Measurements from ENCODE around the gene ZNF888.

ZNF888 gene

GRCh38 chr19:52898101-52898500 is 25.1 kb downstream of the ZNF888 start:
- Histone ChIP-seq H3K4ac (ENCODE audit: low read length) (no peak overlapping the region), H2BK15ac (ENCODE audit: low read length) (no peak overlapping the region), H4K8ac (ENCODE audit: low read depth, low read length) (no peak overlapping the region), H3K23ac (ENCODE audit: low read depth, low read length, poor library complexity) (no peak overlapping the region), H3K27ac (replicated peaks; ENCODE audit: low read length) (peak overlapping the region; percentile 73), H2AK5ac (ENCODE audit: low read depth, low read length) (no peak overlapping the region), H3K27me3 (ENCODE audit: control insufficient read depth in 3 of 3, insufficient read depth in 3 of 3, low read depth in 1 of 3, low read length in 3 of 3) (no peaks in the 10 kb centered on the region), H3K79me1 (ENCODE audit: low read depth, low read length) (peaks cover 4% of the 10 kb centered on the region), H3K18ac (ENCODE audit: low read length) (peak overlapping the region; percentile 23), H2BK5ac (ENCODE audit: low read length) (peak overlapping the region; percentile 19), H3K4me3 (ENCODE audit: low read length in 2 of 2) (peak overlapping the region in 1 of 2 donors; percentile 82), H2BK12ac (ENCODE audit: low read length) (no peak overlapping the region), H4K91ac (ENCODE audit: low read depth, low read length, poor library complexity) (no peak overlapping the region), H3K4me1 (ENCODE audit: control insufficient read depth in 2 of 2, insufficient read depth in 1 of 2, low read depth in 1 of 2, low read length in 2 of 2) (no peaks in the 10 kb centered on the region), H3K4me2 (ENCODE audit: insufficient read depth, low read length, poor library complexity, severe bottlenecking) (no peak overlapping the region), H2BK120ac (ENCODE audit: low read depth, low read length) (no peak overlapping the region), H2AFZ (ENCODE audit: low read length) (peak overlapping the region; percentile 95), H3K14ac (ENCODE audit: low read length) (no peak overlapping the region), H3K36me3 (replicated peaks in 1 of 2; ENCODE audit: control insufficient read depth in 2 of 2, insufficient read depth in 2 of 2, low read length in 2 of 2) (peaks cover 4 to 26% of the 10 kb centered on the region in 2 donors), H3K9ac (ENCODE audit: low read depth, low read length, poor library complexity) (no peak overlapping the region), H3K9me3 (replicated peaks in 1 of 2; ENCODE audit: control insufficient read depth in 2 of 2, insufficient read depth in 1 of 2, low read depth in 1 of 2, low read length in 2 of 2) (peaks cover 0 to 35% of the 10 kb centered on the region in 2 donors)
- WGBS, 2 donors (ENCODE audit: extremely low coverage in 2 of 2, insufficient read length in 2 of 2, insufficient replicate concordance in 1 of 2), result no CpG with 5 or more reads among the region's 15 CpGs
- no peak for DNase-seq (ENCODE audit: low spot score)

GRCh38 chr19:52897138-52897935 is 25.9 kb downstream of the ZNF888 start, which contains the start of gene ZNF320:
TSS of gene ZNF320 (minus strand) at chr19:52897635. CDS start at chr19:52890255, 7,380 bp downstream.
- Histone ChIP-seq H2AK5ac (ENCODE audit: low read depth, low read length) (no peak within 1 kb of the TSS), H3K9ac (ENCODE audit: low read depth, low read length, poor library complexity) (peak within 1 kb of the TSS; percentile 92), H4K91ac (ENCODE audit: low read depth, low read length, poor library complexity) (no peak within 1 kb of the TSS), H2BK5ac (ENCODE audit: low read length) (peak within 1 kb of the TSS; percentile 19), H3K4me3 (ENCODE audit: low read length in 2 of 2) (peak within 1 kb of the TSS; percentile 82 to 85), H3K36me3 (replicated peaks in 1 of 2; ENCODE audit: control insufficient read depth in 2 of 2, insufficient read depth in 2 of 2, low read length in 2 of 2) (peaks cover 4 to 33% of the 10 kb centered on the region in 2 donors), H3K4ac (ENCODE audit: low read length) (no peak within 1 kb of the TSS), H3K27ac (replicated peaks; ENCODE audit: low read length) (peak within 1 kb of the TSS; percentile 95), H3K27me3 (ENCODE audit: control insufficient read depth in 3 of 3, insufficient read depth in 3 of 3, low read depth in 1 of 3, low read length in 3 of 3) (no peaks in the 10 kb centered on the region), H3K4me1 (ENCODE audit: control insufficient read depth in 2 of 2, insufficient read depth in 1 of 2, low read depth in 1 of 2, low read length in 2 of 2) (no peaks in the 10 kb centered on the region), H3K14ac (ENCODE audit: low read length) (no peak within 1 kb of the TSS), H3K79me1 (ENCODE audit: low read depth, low read length) (peaks cover 4% of the 10 kb centered on the region), H3K9me3 (replicated peaks in 1 of 2; ENCODE audit: control insufficient read depth in 2 of 2, insufficient read depth in 1 of 2, low read depth in 1 of 2, low read length in 2 of 2) (peaks cover 0 to 35% of the 10 kb centered on the region in 2 donors), H4K8ac (ENCODE audit: low read depth, low read length) (no peak within 1 kb of the TSS), H2BK120ac (ENCODE audit: low read depth, low read length) (no peak within 1 kb of the TSS), H2BK15ac (ENCODE audit: low read length) (peak within 1 kb of the TSS; percentile 7), H3K23ac (ENCODE audit: low read depth, low read length, poor library complexity) (no peak within 1 kb of the TSS), H2BK12ac (ENCODE audit: low read length) (no peak within 1 kb of the TSS), H3K18ac (ENCODE audit: low read length) (peak within 1 kb of the TSS; percentile 87), H2AFZ (ENCODE audit: low read length) (peak within 1 kb of the TSS; percentile 95), H3K4me2 (ENCODE audit: insufficient read depth, low read length, poor library complexity, severe bottlenecking) (peak within 1 kb of the TSS; percentile 85)
- peak; percentile 91 for DNase-seq (ENCODE audit: low spot score)
- WGBS, 2 donors (ENCODE audit: extremely low coverage in 2 of 2, insufficient read length in 2 of 2, insufficient replicate concordance in 1 of 2), result no CpG with 5 or more reads among the region's 56 CpGs

- no CpG with 5 or more reads among the region's 24 CpGs for WGBS, 2 donors (ENCODE audit: extremely low coverage in 2 of 2, insufficient read length in 2 of 2, insufficient replicate concordance in 1 of 2)
- H3K4me2 ChIP-seq (ENCODE audit: insufficient read depth, low read length, poor library complexity, severe bottlenecking), result peak overlapping the region; percentile 85
- H4K8ac ChIP-seq (ENCODE audit: low read depth, low read length), result no peak overlapping the region
- peak overlapping the region; percentile 82 to 85 for H3K4me3 ChIP-seq (ENCODE audit: low read length in 2 of 2)
- no peak overlapping the region for H3K4ac ChIP-seq (ENCODE audit: low read length)
- peak overlapping the region; percentile 95 for H3K27ac ChIP-seq (replicated peaks; ENCODE audit: low read length)
- H3K36me3 ChIP-seq (replicated peaks in 1 of 2; ENCODE audit: control insufficient read depth in 2 of 2, insufficient read depth in 2 of 2, low read length in 2 of 2), result peaks cover 4 to 41% of the 10 kb centered on the region in 2 donors
- peak overlapping the region; percentile 92 for H3K9ac ChIP-seq (ENCODE audit: low read depth, low read length, poor library complexity)
- no peaks in the 10 kb centered on the region for H3K4me1 ChIP-seq (ENCODE audit: control insufficient read depth in 2 of 2, insufficient read depth in 1 of 2, low read depth in 1 of 2, low read length in 2 of 2)
- no peak overlapping the region for H4K91ac ChIP-seq (ENCODE audit: low read depth, low read length, poor library complexity)
- no peaks in the 10 kb centered on the region for H3K27me3 ChIP-seq (ENCODE audit: control insufficient read depth in 3 of 3, insufficient read depth in 3 of 3, low read depth in 1 of 3, low read length in 3 of 3)
- peak overlapping the region; percentile 95 for H2AFZ ChIP-seq (ENCODE audit: low read length)
- DNase-seq (ENCODE audit: low spot score), result peak; percentile 2
- peaks cover 0 to 35% of the 10 kb centered on the region in 2 donors for H3K9me3 ChIP-seq (replicated peaks in 1 of 2; ENCODE audit: control insufficient read depth in 2 of 2, insufficient read depth in 1 of 2, low read depth in 1 of 2, low read length in 2 of 2)
- H3K18ac ChIP-seq (ENCODE audit: low read length), result peak overlapping the region; percentile 87
- peak overlapping the region; percentile 19 for H2BK5ac ChIP-seq (ENCODE audit: low read length)
- H3K79me1 ChIP-seq (ENCODE audit: low read depth, low read length), result peaks cover 4% of the 10 kb centered on the region
- H2BK120ac ChIP-seq (ENCODE audit: low read depth, low read length), result no peak overlapping the region
- H2BK15ac ChIP-seq (ENCODE audit: low read length), result peak overlapping the region; percentile 7
- no peak overlapping the region for H2AK5ac ChIP-seq (ENCODE audit: low read depth, low read length)
- H2BK12ac ChIP-seq (ENCODE audit: low read length), result no peak overlapping the region
- H3K14ac ChIP-seq (ENCODE audit: low read length), result no peak overlapping the region
- H3K23ac ChIP-seq (ENCODE audit: low read depth, low read length, poor library complexity), result no peak overlapping the region
These were observed 26.6 kb downstream of the ZNF888 start for GRCh38 chr19:52896431-52897137.

- H2BK5ac ChIP-seq (ENCODE audit: low read length), result no peak overlapping the region
- peaks cover 0 to 53% of the 10 kb centered on the region in 2 donors for H3K9me3 ChIP-seq (replicated peaks in 1 of 2; ENCODE audit: control insufficient read depth in 2 of 2, insufficient read depth in 1 of 2, low read depth in 1 of 2, low read length in 2 of 2)
- H3K23ac ChIP-seq (ENCODE audit: low read depth, low read length, poor library complexity), result no peak overlapping the region
- H3K4me2 ChIP-seq (ENCODE audit: insufficient read depth, low read length, poor library complexity, severe bottlenecking), result no peak overlapping the region
- H2BK120ac ChIP-seq (ENCODE audit: low read depth, low read length), result no peak overlapping the region
- no CpG with 5 or more reads among the region's 4 CpGs for WGBS, 2 donors (ENCODE audit: extremely low coverage in 2 of 2, insufficient read length in 2 of 2, insufficient replicate concordance in 1 of 2)
- no peaks in the 10 kb centered on the region for H3K27me3 ChIP-seq (ENCODE audit: control insufficient read depth in 3 of 3, insufficient read depth in 3 of 3, low read depth in 1 of 3, low read length in 3 of 3)
- no peak for DNase-seq (ENCODE audit: low spot score)
- H2AFZ ChIP-seq (ENCODE audit: low read length), result no peak overlapping the region
- H2AK5ac ChIP-seq (ENCODE audit: low read depth, low read length), result no peak overlapping the region
- H3K79me1 ChIP-seq (ENCODE audit: low read depth, low read length), result peaks cover 3% of the 10 kb centered on the region
- H3K4ac ChIP-seq (ENCODE audit: low read length), result no peak overlapping the region
- no peak overlapping the region for H3K9ac ChIP-seq (ENCODE audit: low read depth, low read length, poor library complexity)
- H2BK15ac ChIP-seq (ENCODE audit: low read length), result no peak overlapping the region
- H4K91ac ChIP-seq (ENCODE audit: low read depth, low read length, poor library complexity), result no peak overlapping the region
- no peak overlapping the region for H3K14ac ChIP-seq (ENCODE audit: low read length)
- peaks cover 22 to 88% of the 10 kb centered on the region in 2 donors for H3K36me3 ChIP-seq (replicated peaks in 1 of 2; ENCODE audit: control insufficient read depth in 2 of 2, insufficient read depth in 2 of 2, low read length in 2 of 2)
- no peak overlapping the region for H4K8ac ChIP-seq (ENCODE audit: low read depth, low read length)
- no peak overlapping the region for H3K18ac ChIP-seq (ENCODE audit: low read length)
- H3K4me3 ChIP-seq (ENCODE audit: low read length in 2 of 2), result no peak overlapping the region
- H3K27ac ChIP-seq (replicated peaks; ENCODE audit: low read length), result no peak overlapping the region
- H3K4me1 ChIP-seq (ENCODE audit: control insufficient read depth in 2 of 2, insufficient read depth in 1 of 2, low read depth in 1 of 2, low read length in 2 of 2), result no peaks in the 10 kb centered on the region
- no peak overlapping the region for H2BK12ac ChIP-seq (ENCODE audit: low read length)
These were observed 31.9 kb downstream of the ZNF888 start for GRCh38 chr19:52891336-52891735.
